22Rv1 (cell line): ENCODE data around the gene SMAD1.

Experiments
- CTCF ChIP-seq: fragments of 450-650 bp; IDR thresholded peaks from 2 replicates; pipeline ENCODE4 v1.5.1; 2017; ENCODE audit warnings: mild to moderate bottlenecking
- ZFX ChIP-seq: fragments of 450-650 bp; IDR thresholded peaks from 2 replicates; pipeline ENCODE4 v1.6.1; 2017; ENCODE audit warnings: antibody characterized with exemption, borderline replicate concordance

- TF ChIP-seq CTCF (no peak), ZFX (no peak)
Observed at GRCh38 chr4:145531223-145531622, 49.6 kb downstream of the SMAD1 start.
